Fibroblast of villous mesenchyme (primary cell): ENCODE results near the gene SNX18. TPM values are rescaled to one million over a fixed set of nuclear protein-coding genes. Genes with fewer than 3 reads are reported as not detected.

Experiments
- DNase-seq: peaks from one replicate; pipeline ENCODE4 v3.0.0-alpha.2; 2010; ENCODE audit warnings: low read depth
- H3K4me3 ChIP-seq: 2 replicates; pipeline ENCODE4 v1.5.1; 2011; ENCODE audit warnings: low read depth, mild to moderate bottlenecking, low read length
- total RNA-seq: library from RNA; depleted of rRNA; stranded (reverse); fragments of >200 nt; gene quantifications from 2 replicates; pipeline ENCODE4 v1.2.3, GENCODE V29; 2012
- TF ChIP-seq, protein P1 (sequence below): IDR thresholded peaks from 2 replicates; pipeline ENCODE4 v1.5.1; 2012; ENCODE audit warnings: low read depth, mild to moderate bottlenecking, low read length; ENCODE audit not compliant: insufficient read depth

The SNX18 gene
- total RNA-seq, 1 donor = 51.0 TPM

GRCh38 chr5:54524082-54524481 lies 6.5 kb downstream of the SNX18 start:
- TF ChIP-seq, protein P1, sequence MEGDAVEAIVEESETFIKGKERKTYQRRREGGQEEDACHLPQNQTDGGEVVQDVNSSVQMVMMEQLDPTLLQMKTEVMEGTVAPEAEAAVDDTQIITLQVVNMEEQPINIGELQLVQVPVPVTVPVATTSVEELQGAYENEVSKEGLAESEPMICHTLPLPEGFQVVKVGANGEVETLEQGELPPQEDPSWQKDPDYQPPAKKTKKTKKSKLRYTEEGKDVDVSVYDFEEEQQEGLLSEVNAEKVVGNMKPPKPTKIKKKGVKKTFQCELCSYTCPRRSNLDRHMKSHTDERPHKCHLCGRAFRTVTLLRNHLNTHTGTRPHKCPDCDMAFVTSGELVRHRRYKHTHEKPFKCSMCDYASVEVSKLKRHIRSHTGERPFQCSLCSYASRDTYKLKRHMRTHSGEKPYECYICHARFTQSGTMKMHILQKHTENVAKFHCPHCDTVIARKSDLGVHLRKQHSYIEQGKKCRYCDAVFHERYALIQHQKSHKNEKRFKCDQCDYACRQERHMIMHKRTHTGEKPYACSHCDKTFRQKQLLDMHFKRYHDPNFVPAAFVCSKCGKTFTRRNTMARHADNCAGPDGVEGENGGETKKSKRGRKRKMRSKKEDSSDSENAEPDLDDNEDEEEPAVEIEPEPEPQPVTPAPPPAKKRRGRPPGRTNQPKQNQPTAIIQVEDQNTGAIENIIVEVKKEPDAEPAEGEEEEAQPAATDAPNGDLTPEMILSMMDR = no peak
- DNase-seq = no peak

GRCh38 chr5:54524704-54525103 lies 7.1 kb downstream of the SNX18 start:
- TF ChIP-seq, protein P1 = no peak
- DNase-seq = no peak
- H3K4me3 ChIP-seq = peak overlapping the region; percentile 13

More at GRCh38 chr5:54524082-54524481, 6.5 kb downstream of the SNX18 start:
- peak overlapping the region; percentile 10 for H3K4me3 ChIP-seq

- TF ChIP-seq, protein P1 = no peak
- DNase-seq = no peak
- H3K4me3 ChIP-seq = no peak overlapping the region
Observed at GRCh38 chr5:54525261-54525660, 7.7 kb downstream of the SNX18 start.

- no peak for DNase-seq
- no peak overlapping the region for H3K4me3 ChIP-seq
- TF ChIP-seq, protein P1 = no peak
Observed at GRCh38 chr5:54525692-54526091, 8.1 kb downstream of the SNX18 start.

- no peak overlapping the region for H3K4me3 ChIP-seq
- TF ChIP-seq, protein P1 = no peak
- DNase-seq = no peak
Observed at GRCh38 chr5:54526604-54527288, 9.2 kb downstream of the SNX18 start.

DNA sequence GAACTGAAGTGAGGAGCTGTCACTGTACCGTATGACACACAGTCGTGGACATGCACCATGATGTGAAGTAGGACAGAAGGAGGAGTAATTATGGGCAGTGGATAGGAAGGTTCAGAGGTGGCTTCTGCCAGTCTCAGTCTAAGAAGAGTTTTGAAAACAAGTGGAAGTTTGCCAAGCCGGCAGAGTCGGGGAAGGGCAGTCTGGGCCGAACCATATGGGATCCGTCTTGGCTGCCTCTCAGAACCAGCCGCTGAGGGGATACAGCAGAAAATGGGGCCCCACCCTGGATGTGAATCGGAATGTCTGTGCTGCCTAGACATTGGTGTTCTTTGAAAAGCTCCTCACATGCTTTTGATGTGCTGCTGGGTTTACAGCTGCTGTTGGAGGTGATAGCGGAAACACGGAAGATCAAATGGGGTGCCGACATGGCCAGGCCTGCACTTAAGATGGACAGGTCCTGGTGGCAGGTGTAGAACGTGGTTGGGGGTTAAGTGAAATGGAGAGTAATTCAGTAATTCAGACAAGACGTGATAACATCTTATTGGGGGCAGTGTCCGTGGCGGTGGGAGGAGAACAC lies 11.2 kb downstream of the SNX18 start:
- TF ChIP-seq, protein P1 = no peak
- DNase-seq = no peak
- no peak overlapping the region for H3K4me3 ChIP-seq

DNA sequence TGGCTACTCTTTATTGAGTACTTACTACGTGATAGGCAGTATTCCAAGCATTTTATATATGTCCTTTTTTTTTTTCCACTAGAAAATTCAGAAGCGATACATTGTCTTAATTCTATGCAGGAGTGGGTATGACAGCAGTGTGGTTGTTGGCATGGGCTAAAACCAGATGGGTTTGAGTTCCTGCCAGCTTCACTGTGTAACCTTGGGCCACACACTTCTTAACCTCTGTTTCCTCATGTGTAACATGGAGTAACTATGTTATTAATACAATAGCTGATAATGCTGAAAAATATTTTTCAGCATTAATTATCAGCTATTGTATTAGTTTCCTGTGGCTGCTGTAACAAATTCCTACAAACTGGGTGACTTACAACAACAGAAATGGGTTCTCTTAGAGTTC lies 12.0 kb downstream of the SNX18 start:
- no peak for DNase-seq
- H3K4me3 ChIP-seq = no peak overlapping the region

More for the DNA sequence above, 12.0 kb downstream of the SNX18 start:
- TF ChIP-seq, protein P1 = no peak
